Nephron (organoid): ENCODE measurements around the gene TKTL1.

Source experiments
- H3K27ac Mint-ChIP-seq, 3 experiments: 2 replicates each; pipeline ENCODE4 v1.8.0; 2020; ENCODE audit warnings: mixed read lengths in 3 of 3, mild to moderate bottlenecking in 2 of 3, moderate library complexity in 1 of 3
- H3K27me3 Mint-ChIP-seq: 2 replicates; pipeline ENCODE4 v1.8.0; 2021; ENCODE audit warnings: low read depth, mild to moderate bottlenecking, moderate library complexity, mixed read lengths
- H3K36me3 Mint-ChIP-seq: 2 replicates; pipeline ENCODE4 v1.8.0; 2020; ENCODE audit warnings: low read depth, mixed read lengths
- H3K4me1 Mint-ChIP-seq: 2 replicates; pipeline ENCODE4 v1.8.0; 2020; ENCODE audit warnings: mixed read lengths
- H3K4me3 Mint-ChIP-seq, 3 experiments: 2 replicates each; pipeline ENCODE4 v1.8.0; 2020; ENCODE audit warnings: mild to moderate bottlenecking in 3 of 3, mixed read lengths in 3 of 3, moderate library complexity in 2 of 3
- H3K9me3 Mint-ChIP-seq: 2 replicates; pipeline ENCODE4 v1.8.0; 2020; ENCODE audit warnings: mixed read lengths
- CTCF ChIP-seq, 3 experiments: fragments of 200-600 bp; sonication (generic); IDR thresholded peaks; one replicate each; pipeline ENCODE4 v1.5.0; 2021; ENCODE audit warnings: antibody characterized with exemption in 3 of 3; ENCODE audit not compliant: unreplicated experiment in 3 of 3

Gene TKTL1

GRCh38 chrX:154304846-154305245, 9.3 kb downstream of the TKTL1 start:
- peaks cover 7% of the 10 kb centered on the region for H3K4me1 Mint-ChIP-seq

GRCh38 chrX:154305541-154306205, 10.1 kb downstream of the TKTL1 start:
- Mint-ChIP-seq H3K9me3 (peaks cover 27% of the 10 kb centered on the region), H3K4me3 (no peak overlapping the region), H3K27me3 (peaks cover 7% of the 10 kb centered on the region), H3K36me3 (no peaks in the 10 kb centered on the region), H3K4me1 (peaks cover 8% of the 10 kb centered on the region), H3K27ac (no peak overlapping the region)
- no peak for TF ChIP-seq CTCF (IDR thresholded peaks at IDR 0.05; ENCODE audit: unreplicated experiment in 3 of 3)

More at GRCh38 chrX:154304846-154305245, 9.3 kb downstream of the TKTL1 start:
- H3K9me3 Mint-ChIP-seq = peaks cover 30% of the 10 kb centered on the region
- no peak overlapping the region for H3K4me3 Mint-ChIP-seq
- H3K36me3 Mint-ChIP-seq = no peaks in the 10 kb centered on the region
- peaks cover 11% of the 10 kb centered on the region for H3K27me3 Mint-ChIP-seq
- H3K27ac Mint-ChIP-seq = no peak overlapping the region
- no peak for TF ChIP-seq CTCF (IDR thresholded peaks at IDR 0.05; ENCODE audit: unreplicated experiment in 3 of 3)

- no peak for TF ChIP-seq CTCF (IDR thresholded peaks at IDR 0.05; ENCODE audit: unreplicated experiment in 3 of 3)
- Mint-ChIP-seq H3K36me3 (no peaks in the 10 kb centered on the region), H3K4me1 (peaks cover 11% of the 10 kb centered on the region), H3K9me3 (peaks cover 33% of the 10 kb centered on the region), H3K27me3 (peaks cover 7% of the 10 kb centered on the region), H3K4me3 (no peak overlapping the region), H3K27ac (no peak overlapping the region)
These were observed 11.6 kb downstream of the TKTL1 start for GRCh38 chrX:154307202-154307601.

- Mint-ChIP-seq H3K9me3 (peaks cover 29% of the 10 kb centered on the region), H3K36me3 (no peaks in the 10 kb centered on the region), H3K4me1 (peaks cover 11% of the 10 kb centered on the region), H3K27ac (no peak overlapping the region), H3K27me3 (peaks cover 6% of the 10 kb centered on the region), H3K4me3 (no peak overlapping the region)
- peak; percentile 43 to 56 (median 54) for TF ChIP-seq CTCF (IDR thresholded peaks at IDR 0.05; ENCODE audit: unreplicated experiment in 3 of 3)
These were observed 12.7 kb downstream of the TKTL1 start for GRCh38 chrX:154308108-154308946.

- Mint-ChIP-seq H3K27me3 (no peaks in the 10 kb centered on the region), H3K4me3 (no peak overlapping the region), H3K36me3 (no peaks in the 10 kb centered on the region), H3K4me1 (peaks cover 4% of the 10 kb centered on the region), H3K9me3 (peaks cover 29% of the 10 kb centered on the region), H3K27ac (no peak overlapping the region)
- no peak for TF ChIP-seq CTCF (IDR thresholded peaks at IDR 0.05; ENCODE audit: unreplicated experiment in 3 of 3)
These were observed 13.6 kb downstream of the TKTL1 start for GRCh38 chrX:154309041-154309775.
